Psoas muscle (tissue), 8 donors: Measurements from ENCODE around the gene SMS. TPM values are rescaled to one million over a fixed set of nuclear protein-coding genes. Genes with fewer than 3 reads are reported as not detected.

Experiments
- ATAC-seq, 4 donors: fragments of 200-7000 bp; cut with Tn5 transposase; one replicate each; pipeline ENCODE4 v1.9.1; 2020; ENCODE audit warnings: moderate library complexity in 3 of 4, mild to moderate bottlenecking in 2 of 4
- DNase-seq, 2 donors: peaks; one replicate each; pipeline ENCODE4 v3.0.0-alpha.2; 2020
- H3K27ac ChIP-seq: fragments of 200-600 bp; one replicate; pipeline ENCODE4 v1.8.0; 2022
- H3K27me3 ChIP-seq, 3 donors: fragments of 200-600 bp in 1 of 3; one replicate each; pipeline versions ENCODE4 v1.6.1 to v1.8.0; 2013 to 2022; ENCODE audit warnings: low read length in 2 of 3, mild to moderate bottlenecking in 2 of 3, moderate library complexity in 1 of 3; ENCODE audit not compliant: insufficient read depth in 3 of 3
- H3K36me3 ChIP-seq, 2 donors: fragments of 200-600 bp in 1 of 2; one replicate each; pipeline versions ENCODE4 v1.6.1 to v1.8.0; 2013 to 2022; ENCODE audit warnings: low read depth in 1 of 2, mild to moderate bottlenecking in 1 of 2, moderate library complexity in 1 of 2; ENCODE audit not compliant: insufficient read depth in 1 of 2
- H3K4me1 ChIP-seq: fragments of 200-600 bp; one replicate; pipeline ENCODE4 v1.8.0; 2022
- H3K4me3 ChIP-seq: fragments of 200-600 bp; one replicate; pipeline ENCODE4 v1.8.0; 2022; ENCODE audit warnings: mild to moderate bottlenecking
- H3K9me3 ChIP-seq: fragments of 200-600 bp; one replicate; pipeline ENCODE4 v1.8.0; 2022
- WGBS, 3 donors: extraction: QIAGEN DNeasy Blood & Tissue Kit; methylation state at CpG; one replicate each; pipeline versions ENCODE4 v1.1.6 to v1.1.7; 2013; 5-methylcytosine and 5-hydroxymethylcytosine counted together
- intact Hi-C, 2 donors: fragments of 100-400 bp; cut with DNase I; formaldehyde crosslinking; loops; one replicate each; pipeline versions ENCODE4 v1.11.0 to v1.14.2; 2022
- polyA plus RNA-seq, 3 donors: library from polyadenylated mRNA; stranded (reverse); fragments of 200-250 nt; gene quantifications; one replicate each; pipeline ENCODE4 v1.2.3, GENCODE V29; 2013
- total RNA-seq, 4 donors: library from RNA; stranded (reverse); fragmentation: NEBNext Ultra II Directional in 2 of 4; extraction: Animal tissue kit (Norgen Biotek cat#: 25700) in 2 of 4; gene quantifications; one replicate each; pipeline versions ENCODE4 v1.2.1 to v1.2.4, GENCODE V29; 2021 to 2023
- TF ChIP-seq, protein P1 (sequence below): fragments of 200-600 bp; IDR thresholded peaks from one replicate; pipeline ENCODE4 v1.8.0; 2022; ENCODE audit warnings: antibody characterized with exemption
- donor health status: healthy with polysubstance abuse.
- donor health status: DM: no; HTN: no; CAD: no; lungs with moderate emphysema.
- donor health status: Bipolar disorder and iron deficiency.
- donor health status: healthy.
- donor health status: DM: yes; HTN: yes; CAD: no.
- donor health status: DM: no; HTN: no; CAD: no.
- donor health status: DM: no; HTN: no; CAD: no.
- donor health status: DM: yes; HTN: yes; CAD: no.

Gene SMS
- total and polyA plus RNA-seq, 7 donors, result 18.6 to 52.9 (median 41.3) TPM

DNA sequence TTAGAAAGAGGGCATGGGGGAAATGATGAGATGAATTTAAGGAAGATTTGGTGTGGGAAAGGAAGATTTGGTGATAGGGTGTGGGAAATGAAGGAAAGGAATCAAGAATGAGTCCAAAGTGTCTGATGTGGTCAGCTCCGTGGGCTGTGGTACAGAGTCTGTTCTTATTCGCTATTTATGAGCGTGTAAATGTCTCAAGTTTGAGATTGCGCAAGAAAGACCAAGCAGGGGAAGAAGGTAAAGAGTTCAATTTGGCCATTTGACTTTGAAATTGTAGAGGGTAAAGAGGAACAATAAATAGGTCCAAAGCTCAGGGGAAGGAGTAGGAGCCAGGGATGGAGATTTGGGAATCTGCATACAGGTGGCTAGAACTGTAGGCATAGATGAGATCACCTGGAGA, 11.3 kb upstream of the SMS start:
- intact Hi-C loops, result no loop called here
- TF ChIP-seq, protein P1, sequence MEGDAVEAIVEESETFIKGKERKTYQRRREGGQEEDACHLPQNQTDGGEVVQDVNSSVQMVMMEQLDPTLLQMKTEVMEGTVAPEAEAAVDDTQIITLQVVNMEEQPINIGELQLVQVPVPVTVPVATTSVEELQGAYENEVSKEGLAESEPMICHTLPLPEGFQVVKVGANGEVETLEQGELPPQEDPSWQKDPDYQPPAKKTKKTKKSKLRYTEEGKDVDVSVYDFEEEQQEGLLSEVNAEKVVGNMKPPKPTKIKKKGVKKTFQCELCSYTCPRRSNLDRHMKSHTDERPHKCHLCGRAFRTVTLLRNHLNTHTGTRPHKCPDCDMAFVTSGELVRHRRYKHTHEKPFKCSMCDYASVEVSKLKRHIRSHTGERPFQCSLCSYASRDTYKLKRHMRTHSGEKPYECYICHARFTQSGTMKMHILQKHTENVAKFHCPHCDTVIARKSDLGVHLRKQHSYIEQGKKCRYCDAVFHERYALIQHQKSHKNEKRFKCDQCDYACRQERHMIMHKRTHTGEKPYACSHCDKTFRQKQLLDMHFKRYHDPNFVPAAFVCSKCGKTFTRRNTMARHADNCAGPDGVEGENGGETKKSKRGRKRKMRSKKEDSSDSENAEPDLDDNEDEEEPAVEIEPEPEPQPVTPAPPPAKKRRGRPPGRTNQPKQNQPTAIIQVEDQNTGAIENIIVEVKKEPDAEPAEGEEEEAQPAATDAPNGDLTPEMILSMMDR, result no peak
- Histone ChIP-seq H3K4me1 (no peaks in the 10 kb centered on the region), H3K9me3 (no peaks in the 10 kb centered on the region), H3K4me3 (no peak overlapping the region), H3K27me3 (no peaks in the 10 kb centered on the region), H3K27ac (no peak overlapping the region), H3K36me3 (no peaks in the 10 kb centered on the region)
- ATAC-seq, result no peak
- DNase-seq, result no peak
- 72 to 96% (median 91%) methylated on average over 4 of the region's 4 CpGs for WGBS, 3 donors

DNA sequence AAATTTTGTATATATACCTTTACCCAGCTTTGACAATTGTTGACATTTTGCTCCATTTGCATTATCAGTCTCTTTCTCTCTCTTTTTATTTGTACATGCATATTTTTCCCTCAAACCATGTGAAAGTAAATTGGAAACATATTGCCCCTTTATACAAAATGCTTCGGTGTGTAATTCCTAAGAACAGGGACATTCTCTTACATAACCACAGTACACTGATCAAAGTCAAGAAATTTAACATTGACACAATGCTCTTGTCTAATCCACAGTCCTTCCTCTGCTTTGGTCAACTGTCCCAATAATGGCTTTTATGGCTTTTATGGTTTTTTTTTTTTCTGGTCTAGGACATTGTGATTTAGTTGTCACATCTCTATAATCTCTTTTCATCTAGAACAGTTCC, 9.5 kb upstream of the SMS start:
- intact Hi-C loops, result no loop called here
- ATAC-seq (no peak), DNase-seq (no peak)
- TF ChIP-seq, protein P1, result no peak
- Histone ChIP-seq H3K4me1 (no peaks in the 10 kb centered on the region), H3K36me3 (no peaks in the 10 kb centered on the region), H3K4me3 (no peak overlapping the region), H3K9me3 (no peaks in the 10 kb centered on the region), H3K27me3 (no peaks in the 10 kb centered on the region), H3K27ac (no peak overlapping the region)
- WGBS, 3 donors, result 87 to 95% (median 91%) methylated on average over 1 of the region's 1 CpG

DNA sequence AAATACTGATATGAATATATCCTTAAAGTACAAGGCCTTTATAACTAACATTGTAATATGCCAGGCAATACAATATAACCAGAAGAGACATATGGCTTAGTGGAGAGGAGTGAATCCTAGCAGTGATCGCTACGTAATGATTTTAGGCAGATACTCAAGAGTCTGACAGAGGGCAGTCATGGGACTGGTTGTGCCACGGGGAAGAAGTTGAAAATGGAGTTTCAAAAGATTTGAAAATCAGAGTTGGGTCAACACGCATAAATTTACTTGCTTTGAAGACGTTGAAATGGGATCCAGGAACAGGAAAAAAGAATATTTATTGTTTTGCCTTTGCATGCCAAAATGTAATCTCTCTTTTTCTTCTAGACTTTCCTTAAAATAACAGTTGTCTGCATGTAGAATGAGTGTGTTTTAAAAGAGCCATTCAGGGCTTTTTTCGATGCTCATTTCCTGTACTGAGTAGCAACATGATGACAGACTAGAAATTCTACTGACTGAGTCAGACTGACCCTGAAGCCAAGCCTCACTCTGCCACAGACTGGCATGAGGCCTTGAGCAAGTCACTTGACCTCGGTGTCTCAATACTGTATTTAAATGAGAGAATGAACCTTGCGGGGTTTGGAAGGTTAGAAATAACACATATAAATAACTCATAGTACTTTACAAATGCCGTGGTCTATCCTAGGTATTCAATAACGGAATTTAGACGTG, 8.1 kb upstream of the SMS start:
- Histone ChIP-seq H3K27ac (peak overlapping the region; percentile 69), H3K27me3 (no peaks in the 10 kb centered on the region), H3K36me3 (no peaks in the 10 kb centered on the region), H3K9me3 (no peaks in the 10 kb centered on the region), H3K4me3 (no peak overlapping the region), H3K4me1 (no peaks in the 10 kb centered on the region)
- ATAC-seq, result peak; percentile 92 to 98 (median 96)
- TF ChIP-seq, protein P1, result no peak
- intact Hi-C loops, result no loop called here
- WGBS, 3 donors, result 56 to 71% (median 60%) methylated on average over 11 of the region's 11 CpGs
- peak; percentile 47 to 59 for DNase-seq

DNA sequence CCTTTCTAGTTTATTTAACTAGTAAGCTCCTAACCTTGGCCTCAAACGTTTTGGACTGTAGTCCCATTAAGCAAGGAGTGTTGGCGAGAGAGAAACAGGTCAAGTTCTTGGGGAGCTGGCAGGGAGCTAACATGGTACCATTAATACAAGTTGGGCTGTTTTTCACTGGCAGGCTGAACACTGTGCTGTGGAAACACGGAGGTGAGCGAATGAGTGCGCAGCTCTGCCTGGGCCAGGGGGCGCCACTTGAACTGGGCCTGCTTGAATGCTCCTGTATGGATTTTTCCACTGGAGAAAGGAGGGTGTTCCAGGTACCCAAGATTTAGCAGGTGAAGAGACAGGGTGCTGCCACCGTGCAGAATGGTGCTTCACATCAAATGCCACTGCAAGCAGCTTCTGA, 7.4 kb upstream of the SMS start:
- intact Hi-C loops, result no loop called here
- no peak for DNase-seq
- Histone ChIP-seq H3K36me3 (no peaks in the 10 kb centered on the region), H3K4me1 (no peaks in the 10 kb centered on the region), H3K4me3 (no peak overlapping the region), H3K9me3 (no peaks in the 10 kb centered on the region), H3K27me3 (no peaks in the 10 kb centered on the region), H3K27ac (peak overlapping the region; percentile 69)
- peak; percentile 37 to 54 (median 46) for ATAC-seq
- TF ChIP-seq, protein P1, result no peak
- WGBS, 3 donors, result 63 to 91% (median 73%) methylated on average over 7 of the region's 7 CpGs

DNA sequence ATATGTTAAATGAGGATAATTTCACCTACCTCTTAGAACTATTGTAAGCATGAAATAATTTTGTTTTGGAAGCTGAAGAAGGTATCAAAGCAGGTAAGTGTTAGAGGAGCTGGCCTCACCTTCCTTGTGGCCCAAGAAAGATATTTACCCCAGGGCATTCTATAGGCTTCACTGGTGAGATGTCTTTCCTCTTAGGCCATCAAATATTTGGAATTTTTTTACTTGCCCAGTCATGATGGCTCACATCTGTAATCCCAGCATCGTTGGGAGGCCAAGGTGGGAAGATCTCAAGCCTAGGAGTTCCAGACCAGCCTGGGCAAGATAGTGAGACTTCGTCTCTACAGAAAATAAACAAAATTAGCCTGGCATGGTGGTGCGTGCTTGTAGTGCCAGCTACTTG, 6.1 kb upstream of the SMS start:
- WGBS, 3 donors, result 69 to 86% (median 84%) methylated on average over 3 of the region's 3 CpGs
- TF ChIP-seq, protein P1, result no peak
- Histone ChIP-seq H3K27ac (no peak overlapping the region), H3K4me3 (no peak overlapping the region), H3K4me1 (no peaks in the 10 kb centered on the region), H3K9me3 (no peaks in the 10 kb centered on the region), H3K36me3 (no peaks in the 10 kb centered on the region), H3K27me3 (peaks cover 0 to 4% (median 0%) of the 10 kb centered on the region in 3 donors)
- no peak for DNase-seq
- intact Hi-C loops, result no loop called here
- no peak for ATAC-seq
